Stimulated activated CD8-positive, alpha-beta memory T cell treated with anti-CD3 and anti-CD28 coated beads, Interleukin-15, amount 100 ng/mL, for 1 hour (primary cell): Measurements from ENCODE around the gene SUSD1.
"Not testable (repeated sequence)": the region's sequence is repeated elsewhere in the genome, so short reads cannot be mapped to it uniquely, and the experiment has no call there.

Experiments
- DNase-seq: peaks from one replicate; pipeline ENCODE4 v3.0.0-alpha.2; 2020; ENCODE audit warnings: low read depth

The SUSD1 gene

DNA sequence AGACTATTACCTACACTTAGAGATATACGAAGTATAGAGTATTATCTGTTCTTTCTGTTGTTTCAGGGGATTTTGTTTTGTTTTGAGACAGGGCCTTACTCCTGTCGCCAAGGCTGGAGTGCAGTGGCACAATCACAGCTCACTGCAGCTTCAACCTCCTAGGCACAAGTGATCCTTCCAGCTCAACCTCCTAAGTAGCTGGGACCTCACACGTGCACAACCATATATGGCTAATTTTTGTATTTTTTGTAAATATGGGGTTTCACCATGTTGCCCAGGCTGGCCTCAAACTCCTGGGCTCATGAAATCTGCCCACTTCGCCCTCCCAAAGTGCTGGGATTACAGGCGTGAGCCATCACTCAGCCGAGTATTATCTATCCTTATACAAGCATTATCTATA lies 45.9 kb downstream of the SUSD1 start:
- no peak for DNase-seq

DNA sequence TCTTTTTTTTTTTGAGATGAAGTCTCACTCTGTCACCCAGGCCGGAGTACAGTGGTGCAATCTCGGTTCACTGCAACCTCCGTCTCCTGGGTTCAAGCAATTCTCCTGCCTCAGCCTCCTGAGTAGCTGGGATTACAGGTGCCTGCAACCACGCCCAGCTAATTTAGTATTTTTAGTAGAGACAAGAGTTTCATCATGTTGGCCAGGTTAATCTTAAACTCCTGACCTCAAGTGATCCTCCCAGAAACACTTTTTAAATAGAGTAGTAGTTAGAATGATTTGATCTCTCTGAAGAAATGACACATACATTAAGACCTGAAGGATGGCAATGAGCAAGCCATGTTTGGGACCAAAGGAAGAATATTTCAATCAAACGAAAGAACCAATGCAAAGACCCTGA lies 46.7 kb downstream of the SUSD1 start:
- not testable (repeated sequence) for DNase-seq

DNA sequence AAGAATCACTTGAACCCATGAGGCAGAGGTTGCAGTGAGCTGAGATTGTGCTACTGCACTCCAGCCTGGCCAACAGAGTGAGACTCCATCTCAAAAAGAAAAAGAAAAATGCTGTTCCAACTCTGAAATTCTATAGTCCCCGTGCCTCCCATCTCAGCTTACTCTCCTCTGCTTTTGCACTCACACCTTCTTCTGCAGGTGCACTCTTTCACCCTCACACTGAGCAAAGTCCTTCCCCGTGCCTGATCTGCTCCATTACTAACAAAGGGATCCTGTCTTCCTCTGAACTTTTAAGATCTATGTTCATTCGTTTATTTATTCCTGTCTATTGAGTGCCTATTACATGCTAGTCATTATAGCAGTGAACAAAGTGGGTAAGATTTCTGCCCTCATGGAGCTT lies 47.8 kb downstream of the SUSD1 start:
- no peak for DNase-seq

DNA sequence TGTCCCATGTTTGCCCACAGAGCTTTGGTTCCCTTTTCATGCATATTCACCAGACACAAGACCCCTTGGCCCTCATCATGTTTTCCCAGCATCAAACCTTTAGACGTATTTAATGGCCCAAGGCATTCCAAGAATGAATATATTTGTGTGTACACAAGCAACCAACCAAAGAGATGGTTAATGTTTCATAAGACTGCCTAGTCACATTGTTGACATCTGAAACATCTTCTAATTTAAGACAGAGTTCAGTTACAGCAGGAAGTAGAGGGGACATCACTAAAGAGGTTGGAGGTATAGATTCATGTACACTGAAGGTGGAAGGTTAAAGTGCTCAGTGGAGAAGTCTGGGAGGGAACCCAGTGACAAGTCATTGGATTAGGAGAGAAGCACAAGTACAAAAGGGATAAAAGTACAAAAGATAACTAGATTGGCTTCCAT lies 49.1 kb downstream of the SUSD1 start:
- no peak for DNase-seq

DNA sequence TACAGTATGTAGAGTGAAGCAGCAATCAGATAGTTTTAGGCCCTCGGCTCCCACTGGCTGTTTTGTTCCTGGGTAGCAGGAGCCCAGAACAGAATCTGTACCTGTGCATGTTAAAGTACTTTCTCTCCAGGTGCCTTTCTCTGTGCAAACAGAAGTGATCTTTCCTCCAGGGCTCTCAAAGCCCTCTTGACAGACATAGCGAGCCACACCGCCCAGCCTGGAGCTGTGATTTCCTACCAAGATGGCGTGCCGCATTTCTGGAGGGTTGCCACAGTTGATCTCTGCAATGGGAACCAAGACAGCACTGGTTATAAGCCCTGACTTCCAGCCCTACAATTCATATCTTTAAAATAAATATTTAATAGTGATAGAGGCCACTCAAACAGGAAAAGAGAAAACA lies 50.9 kb downstream of the SUSD1 start:
- no peak for DNase-seq

DNA sequence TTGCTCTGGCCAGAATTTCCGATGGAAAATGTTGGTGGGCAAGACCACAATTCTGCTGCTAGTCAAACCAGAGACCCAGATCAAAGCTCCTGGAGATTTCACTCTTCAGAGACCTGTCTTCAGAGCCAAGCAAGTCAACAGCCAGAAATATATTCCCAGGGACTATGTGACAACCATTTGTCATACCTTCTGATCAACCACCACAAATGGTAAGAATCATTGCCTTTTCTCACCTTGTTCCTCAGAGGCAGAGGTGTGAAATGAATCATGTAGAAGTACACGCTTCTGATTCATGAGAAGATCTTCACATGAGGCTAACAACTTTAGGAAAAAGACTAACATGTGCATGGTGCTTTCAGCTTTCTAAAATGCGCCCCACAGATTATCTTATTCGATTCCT lies 53.5 kb downstream of the SUSD1 start:
- no peak for DNase-seq

DNA sequence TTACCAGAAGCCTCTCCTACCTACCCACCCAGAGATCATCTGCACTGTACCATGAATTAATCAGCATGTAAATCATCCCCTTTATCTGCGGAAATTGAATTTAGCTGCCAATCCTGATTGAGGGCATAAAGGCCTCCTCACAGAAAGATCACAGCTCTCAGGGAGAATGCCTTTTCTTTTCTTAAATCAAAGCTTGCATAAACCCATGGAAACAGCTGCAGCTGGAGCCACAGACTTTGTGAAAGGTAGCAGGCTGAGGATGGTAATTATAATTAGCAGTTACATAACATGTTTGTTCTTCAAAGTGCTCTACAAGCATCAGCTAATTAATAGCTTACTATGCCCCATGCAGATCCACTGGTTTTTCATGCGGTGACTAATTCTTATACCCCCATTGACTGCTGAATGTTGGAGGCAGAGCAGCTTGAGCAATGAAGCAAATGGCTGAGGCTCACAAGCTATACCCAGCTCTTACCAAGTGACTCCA lies 54.6 kb downstream of the SUSD1 start:
- DNase-seq = no peak

DNA sequence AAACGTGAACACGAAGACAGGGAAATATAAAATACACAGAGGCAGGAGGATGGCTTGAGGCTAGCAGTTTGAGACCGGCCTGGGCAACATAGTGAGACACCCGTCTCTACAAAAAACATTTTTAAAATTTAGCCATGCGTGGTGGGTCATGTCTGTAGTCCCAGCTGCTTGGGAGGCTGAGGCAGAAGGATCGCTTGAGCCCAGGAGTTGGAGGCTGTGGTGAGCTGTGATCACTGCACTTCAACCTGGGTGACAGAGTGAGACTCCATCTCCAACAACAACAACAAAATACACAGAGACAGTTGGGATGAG lies 55.1 kb downstream of the SUSD1 start:
- DNase-seq = no peak

DNA sequence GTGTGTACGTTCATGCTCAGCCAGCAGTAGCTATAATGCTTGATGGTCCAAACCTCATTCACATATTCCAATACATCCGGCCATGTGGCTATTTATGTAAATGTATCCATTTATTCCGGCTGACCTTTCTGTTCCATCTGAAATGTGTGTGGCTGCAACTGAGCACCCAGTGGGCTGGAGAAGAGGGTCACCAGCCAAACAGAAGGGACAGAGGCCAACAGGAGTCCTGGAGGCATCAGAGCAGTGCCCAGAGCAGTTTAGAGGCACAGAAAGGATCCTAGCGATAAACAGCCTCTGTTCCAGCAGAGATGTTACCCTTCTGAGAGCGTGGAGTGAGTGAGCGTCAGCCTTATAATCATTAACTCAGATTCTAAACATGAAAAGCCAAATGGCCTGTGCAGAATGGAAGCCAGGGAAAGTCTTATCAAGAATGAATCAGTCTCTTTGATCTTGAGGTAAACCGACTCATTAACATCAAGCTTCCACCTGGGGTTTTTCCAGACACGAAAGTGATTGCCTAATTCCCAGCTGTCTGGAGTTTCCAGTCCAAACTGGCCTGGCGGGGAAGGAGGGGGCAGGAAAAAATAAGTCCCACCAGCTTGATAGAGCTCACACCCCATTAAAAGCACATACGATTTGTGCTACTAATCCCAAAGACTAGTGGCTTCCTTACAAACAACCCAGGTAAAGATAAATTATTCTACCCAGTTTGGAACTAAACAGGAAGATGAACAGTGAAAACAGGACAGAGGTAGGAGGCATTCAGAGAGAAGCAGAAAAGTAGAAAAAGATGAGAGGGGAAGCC lies 55.7 kb downstream of the SUSD1 start:
- no peak for DNase-seq

DNA sequence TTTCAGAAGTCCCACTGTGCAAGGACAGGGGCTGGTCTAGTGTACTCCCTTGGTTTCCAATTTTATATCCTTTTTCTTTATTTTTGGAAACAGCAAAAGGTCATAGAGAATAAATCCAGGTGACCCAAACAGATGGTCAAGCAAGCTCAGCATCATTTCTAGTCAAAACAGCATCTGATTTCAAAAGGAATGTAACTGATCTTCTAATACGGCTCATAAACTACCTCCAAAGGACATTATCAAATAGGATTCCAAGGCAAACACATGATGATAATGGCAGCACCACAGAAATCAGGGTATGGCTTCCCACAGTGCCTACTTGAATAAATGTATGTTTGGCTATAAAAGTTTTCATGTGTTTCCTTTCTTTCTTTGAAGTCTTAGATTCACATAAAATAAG lies 57.1 kb downstream of the SUSD1 start:
- DNase-seq = no peak

DNA sequence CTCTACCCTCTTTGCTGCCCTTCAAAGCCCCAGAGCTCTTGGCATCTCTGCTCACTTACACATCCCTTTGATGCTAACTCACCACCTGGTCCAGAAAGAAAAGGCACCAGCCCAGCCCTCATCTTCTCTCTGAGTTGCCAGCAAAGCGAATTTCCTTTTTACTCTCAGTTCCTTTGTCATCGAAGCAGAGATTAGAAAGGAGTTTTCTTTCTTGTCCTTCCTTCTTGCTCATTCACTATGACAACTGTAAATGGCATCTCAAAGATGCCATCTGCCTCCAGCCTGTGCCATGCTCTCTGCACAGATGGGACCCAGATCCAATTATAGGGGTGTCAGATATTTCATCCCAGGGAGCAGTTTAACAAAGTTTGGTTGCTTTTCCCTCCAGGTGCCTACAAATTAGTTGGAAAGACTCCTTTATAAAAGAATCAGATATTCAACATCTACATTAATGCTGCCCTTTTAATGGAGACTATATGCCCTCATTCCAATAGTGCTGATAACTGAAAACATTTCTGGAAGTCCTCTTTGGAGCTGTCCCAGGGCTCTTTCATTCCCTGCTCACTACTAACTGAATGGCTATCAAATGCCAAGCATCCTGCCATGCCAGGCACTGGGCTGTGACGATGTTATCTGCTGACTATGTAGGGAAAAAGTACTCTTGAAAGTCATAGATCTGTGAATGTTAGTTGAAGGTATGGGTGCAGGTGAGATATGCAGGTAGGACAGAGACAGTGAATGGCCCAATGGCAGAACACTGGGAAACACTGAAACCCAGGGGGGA lies 58.9 kb downstream of the SUSD1 start:
- DNase-seq = no peak

DNA sequence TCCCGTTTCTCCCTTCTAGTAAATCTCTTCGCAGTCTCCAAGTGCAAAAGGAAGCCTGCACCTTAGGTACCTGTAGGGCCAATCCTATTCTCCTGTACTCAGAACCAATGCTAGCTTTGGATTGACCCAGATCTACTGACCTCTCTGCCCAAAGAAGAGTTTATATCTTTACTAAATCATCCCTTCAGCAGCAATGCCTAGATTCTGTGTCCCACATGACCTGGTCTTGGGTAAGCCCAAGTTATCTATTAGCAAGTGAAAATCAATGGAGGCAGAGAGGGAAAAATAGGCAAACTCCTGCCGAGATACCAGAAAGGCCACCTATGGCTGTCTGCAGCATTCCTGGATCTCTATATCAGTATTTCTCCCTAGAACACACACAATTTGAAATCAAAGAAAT lies 60.0 kb downstream of the SUSD1 start:
- DNase-seq = no peak

DNA sequence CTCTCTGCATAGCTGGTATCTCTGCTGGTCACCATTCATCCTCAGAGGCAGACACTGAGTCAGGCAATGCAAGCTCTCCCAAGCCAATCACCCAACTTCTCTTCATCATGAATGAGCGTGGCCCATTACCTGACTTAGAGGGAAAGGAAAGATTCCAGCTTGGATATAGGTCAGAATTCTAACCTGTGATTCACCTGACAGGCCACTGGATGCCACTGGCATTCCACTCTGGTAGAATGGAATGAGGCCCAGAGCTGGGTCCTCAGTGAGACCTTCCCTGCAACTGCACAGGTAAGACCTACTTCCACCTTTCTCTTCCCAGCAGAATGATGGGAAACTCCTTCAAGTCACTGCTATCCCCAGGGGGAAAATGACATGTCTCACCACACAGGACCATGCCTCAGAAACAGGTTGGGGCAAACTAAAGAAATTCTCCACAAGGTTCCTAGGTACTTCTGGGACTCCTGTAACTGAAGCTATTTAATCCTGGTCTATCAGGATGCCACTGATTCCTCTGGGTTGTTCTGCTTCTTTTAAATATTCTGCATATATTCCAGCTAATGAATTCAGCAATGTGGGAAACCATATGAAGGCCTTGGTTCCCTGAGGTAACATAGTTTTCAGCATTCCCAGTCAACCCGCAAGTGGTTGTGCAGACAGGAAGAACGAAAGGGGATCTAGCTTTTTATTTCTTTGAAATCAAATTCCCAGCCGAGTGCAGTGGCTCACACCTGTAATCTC lies 62.0 kb downstream of the SUSD1 start:
- no peak for DNase-seq

DNA sequence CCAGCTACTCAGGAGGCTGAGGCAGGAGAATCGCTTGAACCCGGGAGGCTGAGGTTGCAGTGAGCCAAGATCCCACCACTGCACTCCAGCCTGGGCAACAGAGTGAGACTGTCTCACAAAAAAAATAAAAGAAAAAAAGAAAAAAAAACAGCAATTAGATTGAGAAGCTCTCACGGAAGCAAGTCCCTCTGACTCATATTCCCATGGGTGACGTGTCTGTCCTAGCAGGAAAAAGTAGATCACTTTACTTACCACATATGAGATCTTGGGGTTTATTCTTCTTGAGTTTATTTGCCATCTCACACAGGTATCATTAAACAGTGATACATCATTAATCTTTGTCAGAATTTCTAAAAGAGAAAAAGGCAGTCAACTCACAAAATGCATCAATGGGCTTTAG lies 62.6 kb downstream of the SUSD1 start:
- no peak for DNase-seq

DNA sequence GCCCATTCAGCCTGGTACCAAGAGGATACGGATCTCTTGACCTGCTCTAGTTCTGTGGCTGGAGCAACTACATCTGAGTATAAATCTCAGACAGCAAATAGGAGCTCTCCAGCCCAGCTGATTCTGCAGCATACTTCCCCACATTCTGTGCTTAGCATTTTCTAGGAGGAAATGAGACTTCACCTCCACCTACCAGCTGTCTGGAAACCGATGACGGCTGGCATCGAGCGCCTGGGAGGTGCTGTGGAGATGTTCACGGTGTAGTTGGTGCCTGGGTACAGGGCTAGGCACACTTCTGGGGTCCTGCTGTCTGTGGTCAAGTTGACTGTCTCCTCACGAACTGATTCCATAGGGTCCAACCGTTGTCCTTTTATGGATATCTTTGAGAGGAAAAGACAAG lies 63.6 kb downstream of the SUSD1 start:
- DNase-seq = no peak

DNA sequence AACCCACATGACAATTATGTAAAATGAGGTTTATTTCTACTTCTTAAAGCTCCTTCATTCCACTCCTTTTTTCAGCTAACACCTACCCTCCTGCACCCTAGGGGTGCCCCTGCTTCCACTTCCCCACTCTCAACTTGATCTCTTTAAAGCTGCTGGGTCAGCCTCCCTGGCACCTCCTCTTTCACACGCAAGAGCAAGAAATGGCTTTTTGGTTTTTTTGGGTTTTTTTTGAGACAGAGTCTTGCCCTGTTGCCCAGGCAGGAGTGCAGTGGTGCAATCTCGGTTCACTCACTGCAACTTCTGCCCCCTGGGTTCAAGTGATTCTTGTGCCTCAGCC lies 64.4 kb downstream of the SUSD1 start:
- DNase-seq = no peak

DNA sequence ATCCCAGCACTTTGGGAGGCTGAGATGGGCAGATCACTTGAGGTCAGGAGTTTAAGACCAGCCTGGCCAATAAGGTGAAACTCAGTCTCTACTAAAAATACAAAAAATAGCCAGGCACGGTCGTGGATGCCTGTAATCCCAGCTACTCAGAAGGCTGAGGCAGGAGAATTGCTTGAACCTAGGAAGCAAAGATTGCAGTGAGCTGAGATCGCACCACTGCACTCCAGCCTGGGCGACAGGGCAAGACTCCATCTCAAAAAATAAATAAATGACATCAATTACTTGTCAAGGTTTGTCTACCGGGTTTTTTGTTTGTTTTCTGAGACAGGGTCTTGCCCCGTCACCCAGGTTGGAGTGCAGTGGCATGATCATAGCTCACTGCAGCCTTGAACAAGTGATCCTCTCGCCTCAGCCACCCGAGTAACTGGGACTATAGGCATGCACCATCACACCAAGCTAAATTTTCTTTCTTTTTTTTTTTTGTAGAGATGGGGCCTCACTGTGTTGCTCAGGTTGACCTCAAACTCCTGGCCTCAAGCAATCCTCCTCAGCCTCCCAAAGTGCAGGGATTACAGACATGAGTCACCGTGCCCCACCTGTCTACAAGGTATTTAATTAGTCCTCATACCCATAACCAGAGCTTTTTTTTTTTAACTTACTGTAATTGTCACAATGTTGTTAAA lies 64.9 kb downstream of the SUSD1 start:
- DNase-seq = no peak

DNA sequence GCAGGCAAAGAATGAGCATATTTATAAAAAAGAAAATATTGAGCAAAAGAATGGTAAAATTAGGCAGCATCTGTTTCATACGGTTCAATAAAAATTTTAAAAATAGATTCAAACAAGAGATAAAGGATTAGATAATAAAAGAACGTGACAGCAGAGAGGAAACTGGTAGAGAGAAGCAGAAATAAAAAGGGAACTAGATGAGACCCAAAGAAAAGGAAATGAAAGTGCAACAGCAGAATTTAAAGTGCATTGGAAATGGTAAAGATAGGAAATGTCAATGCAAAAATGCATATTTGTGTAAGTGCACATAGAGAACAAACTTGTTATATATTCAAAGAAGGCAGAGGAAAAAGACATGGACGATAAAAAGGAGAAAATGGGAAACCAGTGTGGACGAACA lies 70.2 kb downstream of the SUSD1 start:
- no peak for DNase-seq

DNA sequence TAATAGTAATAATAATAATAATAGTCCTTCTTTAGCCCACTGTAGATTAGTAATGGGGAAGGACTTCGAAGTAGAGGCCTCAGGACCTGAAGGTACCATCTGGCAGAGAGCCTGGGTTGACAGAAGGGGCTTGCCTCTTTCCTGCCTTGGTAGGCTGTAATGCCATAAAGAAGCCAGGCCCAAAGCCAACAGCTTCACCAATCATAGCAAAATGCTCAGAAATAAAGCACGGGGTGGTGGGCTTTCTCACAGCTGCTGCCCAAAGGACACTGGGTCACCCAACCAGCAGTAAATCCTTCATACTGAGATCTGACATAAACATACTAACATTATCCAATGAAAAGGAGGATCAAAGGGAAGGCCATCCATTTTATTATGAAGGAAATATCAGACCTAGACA lies 70.7 kb downstream of the SUSD1 start:
- no peak for DNase-seq

DNA sequence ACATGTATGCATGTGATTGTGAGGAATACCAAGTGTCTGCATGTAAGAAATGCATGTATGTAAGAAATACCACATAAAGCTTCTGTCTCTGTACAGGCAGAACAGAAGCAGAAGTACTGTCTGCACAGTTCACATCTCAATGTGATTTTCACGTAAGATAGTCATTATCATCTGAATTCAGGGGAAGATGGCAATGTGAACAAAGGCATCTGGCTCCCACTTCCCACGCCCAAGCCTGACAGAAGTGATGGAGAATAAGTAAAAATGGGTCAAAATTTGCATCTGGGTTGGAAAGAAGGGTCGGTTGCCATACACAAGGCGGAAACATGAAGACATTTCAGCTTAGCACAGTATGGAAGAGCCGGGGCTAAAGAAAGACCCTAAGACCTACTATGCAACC lies 71.7 kb downstream of the SUSD1 start:
- no peak for DNase-seq

DNA sequence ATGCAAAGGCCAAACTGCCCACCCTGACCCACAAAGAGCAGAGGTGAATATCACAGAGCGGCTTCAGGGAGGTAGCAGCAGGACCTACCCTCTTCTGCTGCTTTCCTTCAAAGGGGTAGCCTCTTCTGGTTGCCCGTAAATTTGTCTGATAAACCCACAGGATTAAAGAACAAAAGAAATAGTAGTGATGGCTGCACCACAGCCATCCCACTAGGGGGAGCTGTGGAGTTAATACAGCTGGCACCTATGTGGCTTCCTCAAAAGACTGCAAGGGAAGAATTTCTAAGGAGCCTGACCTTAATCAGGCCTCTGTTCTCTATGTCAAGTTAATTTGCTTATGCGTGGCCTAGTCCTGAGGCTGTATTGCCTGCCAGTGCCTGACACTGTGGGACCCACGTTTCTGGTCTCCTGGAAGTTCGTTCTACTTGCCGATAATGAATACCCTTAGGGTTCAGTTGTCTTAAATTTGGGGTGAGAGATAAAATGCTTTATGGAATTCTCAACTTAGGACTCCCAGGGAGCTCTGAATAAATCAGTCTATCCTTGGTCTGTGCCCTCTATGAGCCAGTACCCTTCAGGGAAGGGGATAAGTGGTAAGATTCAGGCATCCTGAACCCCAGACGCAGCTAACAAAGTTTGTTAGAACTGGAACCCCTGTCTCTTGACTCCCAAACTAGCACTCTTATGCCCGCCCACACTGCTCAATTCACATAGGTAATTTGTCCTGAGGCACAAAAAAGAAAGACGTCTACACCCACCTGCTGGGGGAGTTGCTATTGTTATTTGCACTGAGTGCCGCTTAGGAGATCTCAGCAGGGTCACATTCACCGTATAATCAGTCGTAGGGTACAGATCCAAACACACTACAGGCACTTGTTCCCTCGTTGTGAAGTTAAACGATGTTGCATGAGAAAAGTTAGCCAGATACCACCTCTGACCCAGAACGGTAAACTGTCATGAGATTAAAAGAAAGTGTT lies 77.1 kb downstream of the SUSD1 start:
- DNase-seq = peak; percentile 43
